Posterior vena cava (tissue), 2 donors: Measurements from ENCODE around the gene TPRA1. TPM values are rescaled to one million over a fixed set of nuclear protein-coding genes. Genes with fewer than 3 reads are reported as not detected.

ENCODE experiments used
- DNase-seq: peaks from one replicate; pipeline ENCODE4 v3.0.0-alpha.2; 2020; ENCODE audit warnings: low spot score
- intact Hi-C, 2 donors: fragments of 100-400 bp; cut with DNase I; formaldehyde crosslinking; loops; one replicate each; pipeline versions ENCODE4 v1.14.1 to v1.14.2; 2022 to 2023
- long read RNA-seq, 2 donors: library from polyadenylated mRNA; unstranded; transcript quantifications; one replicate each; pipeline ENCODE4 v2.0.0, GENCODE V29; 2020 to 2021
- total RNA-seq, 2 donors: library from RNA; stranded (reverse); fragmentation: NEBNext Ultra II Directional; extraction: Animal tissue kit (Norgen Biotek cat#: 25700); gene quantifications; one replicate each; pipeline ENCODE4 v1.2.1, GENCODE V29; 2021
- donor health status: DM: yes; HTN: yes; CAD: no.
- donor health status: DM: yes; HTN: yes; CAD: no.

TPRA1 gene
- total RNA-seq = 10 to 100 TPM; 21.4 to 22.8 TPM
- long read RNA-seq, donor 1, transcript TPRA1-202 (11 exons, 1,933 nt) = major isoform, 7 of 19 reads
- long read RNA-seq, donor 1, partial matches to known transcripts = 1 of 19 reads
- long read RNA-seq, donor 1, other reads (novel, unspliced or antisense) = 10 of 19 reads
- long read RNA-seq, donor 2, transcript TPRA1-202 (11 exons, 1,933 nt) = major isoform, 37 of 58 reads
- long read RNA-seq, donor 2, transcript TPRA1-204 (10 exons, 1,865 nt) = minor isoform, 6 of 58 reads
- long read RNA-seq, donor 2, partial matches to known transcripts = 6 of 58 reads
- long read RNA-seq, donor 2, other reads (novel, unspliced or antisense) = 8 of 58 reads

GRCh38 chr3:127590593-127591465 is at the start of gene TPRA1:
Gene TPRA1, minus strand, starts transcription at chr3:127590733. Its CDS starts 10,587 bp downstream, at chr3:127580146.
- DNase-seq = peak; percentile 96
- intact Hi-C loops = no loop called here

- peak; percentile 32 for DNase-seq
- intact Hi-C loops = no loop called here
Observed at GRCh38 chr3:127640042-127640355, 49.5 kb upstream of the TPRA1 start.

- DNase-seq = peak; percentile 55
- intact Hi-C loops = no loop called here
Observed at GRCh38 chr3:127639173-127640041, 48.9 kb upstream of the TPRA1 start.

GRCh38 chr3:127637971-127638370 is 47.4 kb upstream of the TPRA1 start:
- no peak for DNase-seq
- intact Hi-C loops = no loop called here

- intact Hi-C loops = no loop called here
- DNase-seq = peak; percentile 23
Observed at GRCh38 chr3:127637546-127637945, 47.0 kb upstream of the TPRA1 start.

- no peak for DNase-seq
- intact Hi-C loops = no loop called here
Observed at GRCh38 chr3:127634653-127635052, 44.1 kb upstream of the TPRA1 start.

- peak; percentile 49 for DNase-seq
- intact Hi-C loops = no loop called here
Observed at GRCh38 chr3:127632035-127632820, 41.7 kb upstream of the TPRA1 start.

- DNase-seq = peak; percentile 51
- intact Hi-C loops = no loop called here
Observed at GRCh38 chr3:127630811-127631714, 40.5 kb upstream of the TPRA1 start.

GRCh38 chr3:127629467-127630403 is 39.2 kb upstream of the TPRA1 start:
- DNase-seq = peak; percentile 73
- intact Hi-C loops = no loop called here

- intact Hi-C loops = no loop called here
- DNase-seq = peak; percentile 85
Observed at GRCh38 chr3:127628788-127629466, 38.4 kb upstream of the TPRA1 start, which contains the start of gene PODXL2. Gene PODXL2, plus strand, starts transcription at chr3:127629185. Its CDS starts 35 bp downstream, at chr3:127629220.

- intact Hi-C loops = no loop called here
- DNase-seq = no peak
Observed at GRCh38 chr3:127628426-127628787, 37.9 kb upstream of the TPRA1 start.

- intact Hi-C loops = no loop called here
- no peak for DNase-seq
Observed at GRCh38 chr3:127625821-127626220, 35.3 kb upstream of the TPRA1 start.

- intact Hi-C loops = no loop called here
- DNase-seq = no peak
Observed at GRCh38 chr3:127624063-127624462, 33.5 kb upstream of the TPRA1 start.

- DNase-seq = peak; percentile 31
- intact Hi-C loops = no loop called here
Observed at GRCh38 chr3:127622772-127623576, 32.4 kb upstream of the TPRA1 start.

- intact Hi-C loops = no loop called here
Observed at GRCh38 chr3:127622031-127622430, 31.5 kb upstream of the TPRA1 start.

More at GRCh38 chr3:127622031-127622430, 31.5 kb upstream of the TPRA1 start:
- peak; percentile 57 for DNase-seq
